Inferior parietal cortex (tissue), 1 donor: ENCODE results near the gene SLC45A2.
"Not testable (repeated sequence)": the region's sequence is repeated elsewhere in the genome, so short reads cannot be mapped to it uniquely, and the experiment has no call there.

Experiments used
- DNase-seq: peaks from one replicate; pipeline ENCODE4 v3.0.0-alpha.2; 2016; ENCODE audit errors: extremely low spot score

The SLC45A2 gene

DNA sequence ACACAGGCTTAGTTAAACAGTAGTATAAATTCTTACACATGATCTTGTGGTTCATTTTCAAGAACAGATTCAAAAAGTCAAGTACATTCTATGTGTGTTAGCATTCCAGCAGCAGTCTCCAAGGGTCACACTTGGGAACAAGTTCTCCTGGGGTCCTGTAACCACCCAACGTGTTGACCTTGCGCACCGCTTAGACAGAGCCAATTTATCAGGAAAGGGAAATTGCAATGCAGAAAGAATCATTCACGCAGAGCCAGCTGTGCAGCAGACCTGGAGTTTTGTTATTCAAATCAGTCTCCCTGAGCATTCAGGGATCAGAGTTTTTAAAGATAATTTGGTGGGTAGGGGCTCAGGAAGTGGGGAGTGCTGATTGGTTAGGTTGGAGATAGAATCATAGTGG lies 56.8 kb downstream of the SLC45A2 start:
- DNase-seq, result no peak

- no peak for DNase-seq
Measured at GRCh38 chr5:33925278-33925677, 59.2 kb downstream of the SLC45A2 start.

GRCh38 chr5:33921002-33921401 lies 63.5 kb downstream of the SLC45A2 start:
- no peak for DNase-seq

- not testable (repeated sequence) for DNase-seq
Measured at GRCh38 chr5:33914844-33915243, 69.6 kb downstream of the SLC45A2 start.

DNA sequence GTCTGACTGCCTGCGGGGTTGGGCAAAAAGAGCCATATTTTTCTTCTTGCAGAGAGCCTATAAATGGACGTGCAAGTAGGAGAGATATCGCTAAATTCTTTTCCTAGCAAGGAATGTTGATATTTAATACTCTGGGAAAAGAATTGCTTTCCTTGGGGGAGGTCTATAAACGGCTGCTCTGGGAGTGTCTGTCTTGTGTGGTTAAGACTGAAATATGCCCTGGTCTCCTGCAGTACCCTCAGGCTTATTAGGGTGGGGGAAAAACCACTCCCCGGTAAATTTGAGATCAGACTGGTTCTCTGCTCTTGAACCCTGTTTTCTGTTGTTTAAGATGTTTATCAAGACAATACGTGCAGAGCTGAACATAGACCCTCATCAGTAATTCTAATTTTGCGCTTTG lies 78.2 kb downstream of the SLC45A2 start:
- DNase-seq, result not testable (repeated sequence)

DNA sequence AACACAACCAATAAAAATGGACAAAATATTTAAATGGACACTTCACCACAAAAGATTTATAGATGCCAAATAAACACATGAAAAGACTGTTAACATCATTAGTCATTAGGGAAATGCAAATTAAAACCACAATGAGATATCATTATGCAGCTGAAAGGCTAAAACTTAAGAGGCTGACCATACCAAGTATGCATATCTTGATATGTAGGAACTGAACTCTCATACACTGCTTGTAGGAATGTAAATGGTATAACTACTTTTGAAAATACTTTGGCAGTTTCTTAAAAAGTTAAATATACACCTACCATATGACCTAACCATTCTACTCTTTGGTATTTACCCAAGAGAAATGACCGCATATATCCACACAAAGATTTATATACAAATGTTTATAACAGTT lies 79.1 kb downstream of the SLC45A2 start:
- no peak for DNase-seq

- no peak for DNase-seq
Measured at GRCh38 chr5:33903118-33903517, 81.4 kb downstream of the SLC45A2 start.

DNA sequence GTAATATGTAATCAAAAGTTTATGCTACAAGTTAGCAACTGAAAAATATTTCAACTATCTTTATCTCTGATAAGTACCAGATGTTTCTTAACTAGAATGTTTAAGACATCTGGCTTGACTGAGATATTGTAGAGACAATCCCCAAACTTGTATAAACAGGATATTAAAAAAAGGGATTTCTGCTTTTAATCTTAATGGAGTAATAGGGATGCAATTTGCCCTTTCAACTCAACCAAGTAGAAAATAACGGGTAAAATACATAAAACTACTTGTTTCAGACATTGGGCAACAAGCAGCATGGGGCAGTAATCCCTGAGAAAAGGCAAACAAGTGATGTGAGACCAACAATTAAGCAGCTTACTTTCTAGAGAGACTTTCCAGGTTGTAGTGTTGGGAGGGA lies 83.3 kb downstream of the SLC45A2 start:
- no peak for DNase-seq
